Placental epithelial cell (primary cell): ENCODE results near the gene CLEC6A. TPM values are rescaled to one million over a fixed set of nuclear protein-coding genes. Genes with fewer than 3 reads are reported as not detected.

Experiments
- small RNA-seq: library from RNA; depleted of rRNA; stranded (forward); fragments of <200 nt; gene quantifications from one replicate; pipeline ENCODE3, GENCODE V24; 2012
- total RNA-seq: library from RNA; depleted of rRNA; stranded (reverse); fragments of >200 nt; gene quantifications from 2 replicates; pipeline ENCODE4 v1.2.3, GENCODE V29; 2012

Gene CLEC6A
- not detected in 2 replicates for total RNA-seq

DNA sequence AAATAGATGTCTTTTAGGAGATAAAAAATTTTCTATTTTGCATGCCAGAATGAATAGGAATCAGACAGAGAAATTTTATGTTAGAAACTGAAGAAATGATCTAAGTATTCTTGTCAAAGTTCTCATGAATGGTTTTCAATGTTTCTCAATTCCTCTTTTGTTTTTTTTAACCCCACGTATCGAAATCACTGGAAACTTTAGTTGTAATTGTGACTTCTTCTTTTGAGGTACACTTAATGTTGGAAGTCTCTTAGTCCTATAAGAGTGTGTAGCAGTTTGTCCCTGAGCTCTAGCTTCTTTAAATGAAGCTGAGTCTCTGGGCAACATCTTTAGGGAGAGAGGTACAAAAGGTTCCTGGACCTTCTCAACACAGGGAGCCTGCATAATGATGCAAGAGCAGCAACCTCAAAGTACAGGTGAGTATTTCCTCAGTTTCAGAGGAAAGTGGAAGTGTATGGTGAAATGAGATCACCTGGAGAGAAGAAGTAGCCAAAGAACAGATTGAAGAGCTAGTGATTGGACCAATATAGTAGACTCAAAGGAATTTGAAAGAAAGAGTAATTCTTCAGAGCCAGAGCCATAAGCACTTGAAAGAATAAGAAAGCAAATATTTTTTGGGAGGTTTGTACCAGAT is at the start of gene CLEC6A:
Gene CLEC6A, plus strand, starts transcription at position 236 of the 634 bp plus-strand sequence. Its CDS starts 150 bp downstream, at position 386.

GRCh38 chr12:8513256-8513655 is 57.5 kb downstream of the CLEC6A start, which contains the start of gene CLEC4D:
CLEC4D (plus strand) TSS chr12:8513503; CDS start chr12:8513733, 230 bp downstream.

Small RNA genes within 50 kb of the gene (small RNA-seq; reads per million reads assigned to genes)
- not detected for gene RNU6-275P

Other genes with a start within 250 kb of the CLEC6A start
- 0.11 TPM in 1 of 2 replicates, not detected in the other for gene FAM90A1, start 228.3 kb upstream of the CLEC6A start, total RNA-seq
- gene CLEC4D, start 57.5 kb downstream of the CLEC6A start, total RNA-seq: not detected in 2 replicates
- not detected in 2 replicates for gene CLEC4E, start 84.9 kb downstream of the CLEC6A start, total RNA-seq
- gene AICDA, start 156.9 kb downstream of the CLEC6A start, total RNA-seq: 0.11 TPM in 1 of 2 replicates, not detected in the other
- gene MFAP5, start 206.9 kb downstream of the CLEC6A start, total RNA-seq: 726 and 1,098 TPM in 2 replicates
- gene RIMKLB, start 242.0 kb downstream of the CLEC6A start, total RNA-seq: 38.1 and 55.3 TPM in 2 replicates